Hematopoietic multipotent progenitor cell treated with erythropoietin and hydrocortisone succinate and interleukin-3 and kit ligand, for 17 days (in vitro differentiated cells): ENCODE results near the gene TMED4.
"Not testable (repeated sequence)": the region's sequence is repeated elsewhere in the genome, so short reads cannot be mapped to it uniquely, and the experiment has no call there.

Experiments
- DNase-seq: peaks from one replicate; pipeline ENCODE4 v3.0.0-alpha.2; 2015; ENCODE audit warnings: low spot score

The TMED4 gene

GRCh38 chr7:44568771-44569560 lies 13.1 kb downstream of the TMED4 start:
- DNase-seq: no peak

DNA sequence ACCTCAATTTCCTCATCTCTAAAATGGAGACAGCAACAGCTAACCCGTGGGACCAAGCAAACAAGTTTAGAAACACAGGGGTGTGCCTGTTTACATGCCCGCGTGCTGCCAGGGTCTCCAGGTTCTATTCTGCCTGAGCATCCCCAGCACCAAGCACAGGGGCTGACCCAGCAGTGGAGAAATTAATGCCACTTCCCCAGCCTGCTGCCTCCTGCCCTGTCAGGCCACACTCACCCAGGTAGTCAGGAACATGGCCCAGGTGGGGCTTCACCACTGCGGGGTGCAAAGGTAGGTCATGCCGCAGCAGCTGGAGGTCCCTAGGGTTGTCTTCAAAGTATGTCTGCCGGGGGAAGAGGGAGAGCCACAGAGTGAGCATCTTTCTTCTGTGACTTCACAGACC lies 14.1 kb downstream of the TMED4 start:
- no peak for DNase-seq

DNA sequence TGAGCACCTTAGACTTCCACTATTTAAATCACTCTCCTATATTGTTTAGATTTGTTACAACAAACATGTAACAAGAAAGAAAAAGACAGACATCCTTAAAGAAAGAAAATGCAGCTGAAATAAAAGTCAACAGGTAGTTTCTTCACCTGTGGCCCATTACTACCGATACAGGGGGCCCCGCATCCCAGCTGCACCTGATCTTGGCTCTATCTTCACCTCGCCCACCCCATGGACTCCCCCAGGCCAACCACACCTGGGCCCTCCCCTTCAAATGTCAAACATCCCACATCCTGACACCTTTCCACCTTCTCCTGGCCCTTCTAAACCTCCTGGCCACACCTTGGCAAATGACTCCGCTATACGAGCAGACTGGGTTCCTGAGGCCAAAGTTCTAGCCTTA lies 15.4 kb downstream of the TMED4 start:
- DNase-seq: no peak

- peak; percentile 61 for DNase-seq
Observed at GRCh38 chr7:44565795-44566559, 16.1 kb downstream of the TMED4 start.

DNA sequence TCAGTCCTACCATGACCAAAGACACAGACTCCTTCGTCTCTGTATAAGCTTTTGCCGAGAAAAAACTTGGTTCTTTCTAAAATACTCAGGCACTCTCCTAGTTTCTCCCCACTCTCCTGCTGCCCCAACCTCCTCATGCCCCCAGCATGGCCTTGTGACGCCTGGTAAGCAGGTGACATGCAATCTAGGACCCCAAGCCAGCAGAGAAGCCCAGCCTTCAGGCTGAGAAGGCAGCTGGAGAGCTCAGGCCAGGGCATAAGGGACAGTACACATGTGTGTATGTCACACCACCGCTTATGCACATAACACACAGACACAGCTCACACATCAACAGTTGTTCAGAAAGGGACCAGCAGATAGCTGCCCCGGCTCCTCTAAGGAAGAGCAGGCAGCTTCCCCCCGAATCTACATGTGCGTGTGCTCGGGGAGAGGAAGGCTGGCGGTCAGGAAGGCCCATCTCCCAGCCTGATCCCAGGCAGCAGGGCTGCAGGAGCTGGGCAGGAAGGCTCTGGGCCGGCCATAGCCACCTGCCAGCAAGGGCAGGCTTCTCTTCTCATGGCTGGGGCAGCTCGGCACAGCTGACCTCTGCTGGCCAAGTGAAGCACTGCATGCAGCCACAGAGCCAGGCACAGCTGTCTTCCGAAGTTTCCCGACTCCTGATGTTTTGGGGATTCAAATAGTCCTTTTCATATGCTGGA lies 16.8 kb downstream of the TMED4 start:
- peak; percentile 86 for DNase-seq

- DNase-seq: no peak
Observed at GRCh38 chr7:44564606-44565005, 17.4 kb downstream of the TMED4 start.

GRCh38 chr7:44563171-44563679 lies 18.8 kb downstream of the TMED4 start:
- no peak for DNase-seq

DNA sequence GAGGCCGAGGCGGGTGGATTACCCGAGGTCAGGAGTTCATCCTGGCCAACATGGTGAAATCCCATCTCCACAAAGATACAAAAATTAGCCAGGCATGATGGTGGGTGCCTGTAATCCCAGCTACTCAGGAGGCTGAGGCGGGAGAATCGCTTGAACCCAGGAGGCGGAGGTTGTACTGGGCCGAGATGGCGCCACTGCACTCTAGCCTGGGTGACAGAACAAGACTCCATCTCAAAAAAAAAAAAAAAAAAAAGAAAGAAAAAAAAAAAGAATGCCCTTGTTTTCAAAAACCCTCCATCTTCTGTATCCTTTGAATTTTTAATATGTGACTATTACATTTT lies 19.4 kb downstream of the TMED4 start:
- not testable (repeated sequence) for DNase-seq

- DNase-seq: peak; percentile 51
Observed at GRCh38 chr7:44561962-44562621, 19.9 kb downstream of the TMED4 start.

GRCh38 chr7:44561481-44561880 lies 20.6 kb downstream of the TMED4 start:
- DNase-seq: no peak

DNA sequence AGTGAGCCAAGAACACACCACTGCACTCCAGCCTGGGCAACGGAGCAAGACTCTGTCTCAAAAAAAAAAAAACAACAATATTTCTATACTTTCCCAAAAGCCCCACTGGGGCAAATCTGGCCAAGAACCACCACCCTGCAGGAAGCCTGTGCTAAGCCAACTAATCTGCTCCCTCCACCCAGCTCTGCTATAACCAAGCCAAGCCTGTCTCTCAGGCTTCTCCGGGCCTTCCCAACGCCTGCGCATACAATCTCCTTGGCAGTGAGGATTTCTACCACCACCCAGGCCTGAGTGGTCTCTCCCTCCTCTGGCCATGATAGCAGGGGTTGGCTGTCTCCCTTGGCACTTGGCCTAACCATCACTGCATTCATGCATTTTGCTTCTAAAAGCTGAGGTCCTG lies 22.5 kb downstream of the TMED4 start:
- no peak for DNase-seq

DNA sequence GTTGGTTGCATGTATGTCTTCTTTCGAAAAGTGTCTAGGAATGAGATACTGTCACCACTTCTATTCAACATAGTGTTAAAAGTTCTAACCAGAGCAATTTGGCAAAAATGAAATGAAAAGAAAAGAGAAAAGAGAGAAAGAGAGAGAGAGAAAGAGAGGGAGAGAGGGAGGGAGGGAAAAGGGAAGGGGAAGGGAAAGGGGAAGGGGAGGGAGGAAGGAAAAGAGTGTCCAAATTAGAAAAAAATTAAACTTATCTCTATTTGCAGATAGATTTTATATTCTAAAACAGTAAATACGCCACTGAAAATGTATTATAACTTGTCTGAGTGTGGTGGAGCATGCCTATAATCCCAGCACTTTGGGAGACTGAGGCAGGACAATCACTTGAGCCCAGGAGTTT lies 24.5 kb downstream of the TMED4 start:
- DNase-seq: no peak

DNA sequence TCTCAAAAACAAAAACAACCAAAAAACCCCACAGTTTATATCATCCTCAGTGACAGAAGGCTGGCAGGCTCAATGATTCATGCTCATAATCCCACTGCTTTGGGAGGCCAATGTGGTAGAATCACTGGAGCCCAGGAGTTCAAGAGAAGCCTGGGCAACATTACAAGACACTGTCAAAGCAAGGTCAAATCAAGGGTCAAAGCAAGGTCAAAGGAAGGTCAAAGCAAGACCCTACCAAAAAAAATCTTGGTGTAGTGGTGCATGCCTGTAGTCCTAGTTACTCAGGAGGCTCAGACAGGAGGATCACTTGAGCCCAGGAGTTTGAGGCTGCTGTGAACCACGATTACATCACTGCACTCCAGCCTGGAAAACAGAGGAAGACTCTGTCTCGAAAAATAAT lies 26.7 kb downstream of the TMED4 start:
- DNase-seq: no peak

DNA sequence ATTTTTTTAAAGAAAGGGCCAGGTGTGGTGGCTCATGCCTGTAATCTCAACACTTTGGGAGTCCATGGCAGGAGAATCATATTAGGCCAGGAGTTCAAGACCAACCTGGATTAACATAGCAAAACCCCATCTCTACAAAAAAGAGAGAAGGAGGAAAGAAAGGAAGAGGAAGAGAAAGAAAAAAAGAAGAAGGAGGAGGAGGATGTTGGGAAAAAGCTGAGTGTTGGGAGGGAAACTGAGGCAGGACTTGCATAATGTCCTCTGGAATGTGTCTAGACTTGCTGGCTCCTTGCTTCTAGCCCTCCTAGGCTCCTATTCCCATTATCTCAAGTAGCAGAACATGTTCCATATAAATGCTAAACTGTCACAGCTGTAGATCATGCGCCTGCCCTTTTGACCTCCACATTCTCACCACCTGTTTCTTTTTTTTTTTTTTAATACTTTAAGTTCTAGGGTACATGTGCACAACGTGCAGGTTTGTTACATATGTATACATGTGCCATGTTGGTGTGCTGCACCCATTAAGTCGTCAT lies 29.5 kb downstream of the TMED4 start:
- not testable (repeated sequence) for DNase-seq

DNA sequence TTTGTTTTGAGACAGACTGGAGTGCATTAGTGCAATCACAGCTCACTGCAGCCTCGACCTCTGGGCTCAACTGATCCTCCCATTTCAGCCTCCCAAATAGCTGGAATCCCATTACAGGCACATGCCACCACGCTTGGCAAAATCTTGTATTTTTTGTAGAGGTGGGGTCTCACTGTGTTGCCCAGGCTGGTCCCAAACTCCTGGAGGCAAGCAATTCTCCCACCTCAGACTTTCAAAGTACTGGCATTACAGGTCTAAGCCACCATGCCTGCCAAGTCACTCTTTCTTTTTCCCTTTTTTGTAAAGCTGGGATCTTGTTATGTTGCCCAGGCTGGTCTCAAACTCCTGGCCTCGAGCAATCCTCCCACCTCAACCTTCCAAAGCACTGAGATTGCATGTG lies 32.6 kb downstream of the TMED4 start:
- DNase-seq: no peak

GRCh38 chr7:44548893-44549292 lies 33.1 kb downstream of the TMED4 start:
- no peak for DNase-seq

DNA sequence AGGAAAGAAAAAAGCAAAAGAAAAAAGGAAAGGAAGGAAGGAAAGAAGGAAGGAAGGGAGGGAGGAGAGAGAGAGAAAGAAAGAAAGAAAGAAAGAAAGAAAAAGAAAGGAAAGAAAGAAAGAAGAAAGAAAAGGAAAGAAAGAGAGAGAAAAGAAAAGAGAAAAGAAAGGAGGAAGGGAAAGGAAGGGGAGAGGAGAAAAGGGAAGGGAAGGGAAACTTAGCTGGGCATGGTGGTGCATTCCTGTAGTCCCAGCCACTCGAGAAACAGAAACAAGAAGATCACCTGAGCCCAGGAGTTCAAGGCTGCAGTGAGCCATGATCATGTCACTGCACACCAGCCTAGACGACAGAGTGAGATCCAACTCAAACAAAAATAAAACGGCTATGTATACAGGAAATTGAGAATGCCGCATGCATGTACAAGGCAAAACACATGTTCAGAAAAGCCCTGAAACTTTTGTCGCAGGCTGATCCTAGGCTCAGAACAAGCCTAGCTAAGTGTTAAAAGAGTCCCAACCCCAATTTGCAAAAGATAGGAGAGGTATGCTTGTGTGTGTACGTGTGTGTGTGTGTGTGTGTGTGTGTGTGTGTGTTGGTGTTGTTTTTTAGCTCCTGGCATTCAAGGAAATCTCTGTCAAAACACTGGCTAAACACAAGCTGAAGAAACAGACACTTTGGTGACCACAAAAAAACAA lies 34.3 kb downstream of the TMED4 start:
- DNase-seq: no peak

DNA sequence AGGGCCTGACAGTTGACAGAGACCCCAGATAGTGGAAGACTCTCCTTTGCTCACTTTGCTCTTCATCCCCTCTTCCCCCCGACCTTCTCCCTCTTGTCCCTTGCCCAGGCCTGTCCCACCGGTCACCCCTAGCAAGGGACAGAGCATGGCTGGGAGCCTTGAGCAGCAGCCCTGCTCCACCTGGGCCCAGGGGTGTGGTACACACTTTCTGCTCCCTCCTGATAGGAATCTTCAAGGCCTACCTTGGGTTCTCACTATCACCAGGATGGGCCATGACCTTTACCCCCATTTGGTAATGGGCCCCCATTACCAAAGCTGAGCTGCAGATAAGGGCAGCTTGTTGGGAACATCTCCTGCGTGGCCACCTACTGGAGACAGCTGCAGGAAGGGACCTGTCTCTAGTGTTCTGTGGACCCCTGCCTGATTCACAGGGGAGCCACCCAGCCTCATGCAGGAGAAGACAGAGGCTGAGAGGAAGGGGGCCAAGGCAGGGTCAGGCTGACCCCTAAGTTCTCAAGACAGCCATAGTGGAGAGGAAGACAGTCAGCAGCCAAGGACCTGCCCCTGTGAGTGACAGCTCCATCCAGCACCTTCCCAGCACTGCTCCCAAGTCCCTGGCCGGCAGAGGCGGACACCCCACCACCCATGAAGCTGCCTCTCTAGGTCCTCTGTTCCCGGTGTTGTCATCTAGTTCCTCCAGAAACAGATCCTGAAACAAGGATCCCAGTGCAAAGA lies 40.0 kb downstream of the TMED4 start:
- DNase-seq: no peak

- DNase-seq: peak; percentile 59
Observed at GRCh38 chr7:44541028-44541869, 40.8 kb downstream of the TMED4 start, which contains the start of gene NPC1L1. TSS of gene NPC1L1 (minus strand) at chr7:44541330. CDS start at chr7:44541259, 71 bp downstream.
